Upper lobe of left lung (tissue), 4 donors: ENCODE results near the gene MCF2L2.

Experiments
- CTCF ChIP-seq, 6 experiments: fragments of 450-650 bp in 4 of 6; fragments of 200-600 bp in 2 of 6; sonication (generic) in 2 of 6; IDR thresholded peaks; one replicate each; pipeline ENCODE4 v1.5.1; 2016 to 2019; ENCODE audit warnings: antibody characterized with exemption in 6 of 6
- POLR2A ChIP-seq, 4 donors: fragments of 450-650 bp; IDR thresholded peaks; one replicate each; pipeline ENCODE4 v1.5.1; 2016 to 2017; ENCODE audit warnings: antibody characterized with exemption in 4 of 4, mild to moderate bottlenecking in 2 of 4
- POLR2AphosphoS5 ChIP-seq, 2 donors: sonication (generic); formaldehyde crosslinking; IDR thresholded peaks; one replicate each; pipeline ENCODE4 v1.5.1; 2017; ENCODE audit warnings: antibody characterized with exemption in 2 of 2

DNA sequence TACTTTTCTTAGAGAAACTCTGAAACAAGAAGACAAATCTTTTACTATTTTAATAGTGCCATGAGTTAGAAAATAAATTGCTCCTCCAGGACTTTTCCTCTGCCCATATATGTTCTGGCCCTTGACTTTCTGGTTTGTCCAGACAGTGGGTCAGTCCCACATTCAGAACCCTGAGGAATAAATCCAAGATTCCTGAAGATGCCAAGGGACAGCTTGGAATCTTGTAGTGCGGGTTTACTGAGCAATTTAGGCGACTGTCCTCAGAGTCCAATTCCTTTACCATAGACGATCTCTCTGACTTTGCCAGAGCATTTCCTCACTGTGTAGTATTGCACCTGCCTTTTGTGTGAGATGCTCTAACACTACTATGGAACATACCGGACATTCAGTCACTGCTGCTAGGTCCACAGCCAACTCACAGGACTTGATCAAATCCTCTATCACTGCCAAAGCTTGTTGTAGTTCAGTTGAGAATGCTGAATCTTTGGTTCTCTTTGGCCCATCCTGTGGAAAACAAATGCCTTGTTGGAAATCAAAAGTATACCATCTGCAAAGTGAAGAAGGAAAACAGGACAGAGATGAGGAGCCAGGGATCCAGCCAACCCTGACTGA is 212.7 kb downstream of the MCF2L2 start:
- TF ChIP-seq CTCF (IDR thresholded peaks at IDR 0.05) = no peak
- no peak for TF ChIP-seq POLR2AphosphoS5 (IDR thresholded peaks at IDR 0.05)
- no peak for TF ChIP-seq POLR2A (IDR thresholded peaks at IDR 0.05)
